ENCODE results near the gene ATP11C.
"Not testable (repeated sequence)": the region's sequence is repeated elsewhere in the genome, so short reads cannot be mapped to it uniquely, and the experiment has no call there.

Gene ATP11C

DNA sequence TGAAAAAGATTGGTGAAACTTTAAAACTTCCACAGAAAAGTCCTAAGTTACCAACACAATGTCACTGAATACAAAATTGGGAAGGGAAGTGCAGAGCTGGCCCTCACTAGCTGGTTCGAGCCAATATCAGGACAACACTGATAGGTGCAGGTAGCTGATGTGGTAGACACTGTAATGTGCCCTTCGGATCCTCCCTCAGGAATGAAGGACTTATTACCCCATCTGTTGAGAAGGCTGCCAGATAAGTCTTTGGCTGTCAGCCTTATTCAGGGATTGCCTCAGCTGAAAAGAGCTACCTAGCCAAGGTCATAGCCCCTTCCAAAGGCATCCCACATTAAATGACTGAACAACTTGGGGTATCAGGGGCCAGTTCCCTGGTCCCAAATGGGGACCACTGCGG, 230.2 kb downstream of the ATP11C start:
- no peak for DNase-seq

DNA sequence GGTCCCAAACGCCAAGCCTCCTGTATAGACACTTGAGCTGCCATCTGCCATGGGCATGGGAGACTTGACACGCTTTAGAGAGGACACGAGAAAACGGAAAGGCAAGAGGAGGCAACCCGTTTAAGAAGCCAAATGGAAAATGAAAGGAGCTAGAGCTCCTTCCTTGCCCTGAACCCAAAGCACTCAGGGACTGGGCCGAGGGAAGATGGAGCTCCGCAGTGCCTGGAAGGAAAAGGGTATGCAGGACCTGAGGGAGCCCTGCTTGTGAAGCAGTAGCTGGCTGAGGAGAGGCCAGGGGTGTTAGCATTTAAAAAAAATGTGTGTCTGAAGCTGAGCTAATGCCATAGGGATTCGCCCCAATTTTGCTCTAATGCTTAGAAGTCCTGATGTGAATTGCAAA, 239.9 kb downstream of the ATP11C start:
- no peak for DNase-seq

DNA sequence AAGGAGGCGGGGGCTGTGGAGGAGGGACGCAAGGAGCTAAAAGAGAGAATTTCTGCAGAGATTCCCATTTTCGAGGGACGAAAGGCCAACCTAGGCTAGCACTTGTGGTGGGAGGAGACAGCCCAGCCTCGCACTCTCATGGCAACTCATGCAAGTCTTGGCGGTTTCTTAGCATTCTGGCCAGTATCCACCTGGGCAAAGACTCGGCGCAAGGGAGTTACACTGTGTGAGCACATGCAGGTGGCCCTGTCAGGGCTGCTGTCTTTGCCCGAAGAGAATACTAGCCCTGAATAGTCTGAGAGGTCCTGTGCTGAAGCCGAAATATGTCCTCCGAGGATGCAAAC, 240.4 kb downstream of the ATP11C start:
- DNase-seq = no peak

DNA sequence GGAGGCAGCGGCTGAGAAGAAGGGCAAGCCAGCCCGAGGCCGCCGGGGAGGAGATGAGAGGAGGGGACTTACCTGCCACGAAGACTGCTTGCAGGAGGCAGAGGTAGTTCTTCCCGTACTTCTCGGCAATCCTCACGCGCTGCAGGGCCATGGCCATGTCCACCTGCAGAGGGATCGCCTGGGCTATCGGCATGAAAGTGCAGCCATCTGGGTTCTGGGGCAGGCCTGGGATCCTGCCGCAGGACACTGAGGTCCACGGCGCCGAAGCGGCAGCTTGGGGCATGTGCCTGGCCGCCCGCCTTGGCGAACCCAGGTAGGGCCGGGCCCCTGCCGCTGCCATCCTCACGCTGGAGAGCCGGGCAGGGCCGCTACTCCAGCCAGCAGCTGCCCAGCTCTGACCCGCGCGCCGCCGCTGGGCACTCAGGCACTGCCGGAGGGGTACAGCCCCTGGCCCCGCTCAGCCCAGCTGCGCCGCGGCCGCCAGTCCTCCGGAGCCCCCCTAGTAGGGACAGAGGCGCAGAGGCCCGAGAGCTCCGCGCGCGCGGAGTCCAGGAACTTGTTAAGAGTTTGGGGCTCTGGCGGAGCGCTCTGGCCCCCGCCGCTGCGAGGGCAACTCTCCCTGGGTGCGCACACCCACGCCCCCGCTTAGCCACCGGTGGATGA, 240.9 kb downstream of the ATP11C start:
- DNase-seq = no peak

DNA sequence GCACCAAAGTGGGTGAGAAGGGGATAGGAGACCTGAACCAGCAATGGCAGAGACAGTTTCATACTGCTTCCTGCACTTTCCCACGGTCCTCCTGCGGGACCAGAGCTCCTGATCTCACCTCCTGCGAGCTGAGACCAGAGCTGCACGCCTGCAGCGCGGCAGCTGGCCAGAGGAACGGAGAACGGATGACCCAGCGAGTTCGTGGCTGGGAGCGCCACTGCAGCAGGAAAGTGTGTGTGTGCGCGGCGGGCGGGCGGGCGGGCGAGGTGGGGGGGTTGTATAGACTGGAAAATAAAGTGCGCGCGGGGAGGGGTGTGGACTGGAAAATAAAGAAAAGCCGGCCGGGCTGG, 241.4 kb downstream of the ATP11C start:
- DNase-seq = peak; percentile 24

DNA sequence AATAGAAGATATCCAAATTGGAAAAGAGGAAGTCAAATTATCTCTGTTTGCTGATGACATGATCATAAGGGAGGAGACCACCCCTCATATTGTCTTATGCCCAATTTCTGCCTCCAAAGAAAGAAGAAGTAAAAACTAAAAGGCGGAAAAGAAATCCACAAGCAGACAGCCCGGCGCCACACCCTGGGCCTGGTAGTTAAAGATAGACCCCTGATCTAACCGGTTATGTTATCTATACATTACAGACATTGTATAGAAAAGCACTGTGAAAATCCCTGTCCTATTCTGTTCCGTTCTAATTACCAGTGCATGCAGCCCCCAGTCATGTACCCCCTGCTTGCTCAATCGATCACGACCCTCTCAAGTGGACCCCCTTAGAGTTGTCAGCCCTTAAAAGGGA, 247.7 kb downstream of the ATP11C start:
- DNase-seq = not testable (repeated sequence)

DNA sequence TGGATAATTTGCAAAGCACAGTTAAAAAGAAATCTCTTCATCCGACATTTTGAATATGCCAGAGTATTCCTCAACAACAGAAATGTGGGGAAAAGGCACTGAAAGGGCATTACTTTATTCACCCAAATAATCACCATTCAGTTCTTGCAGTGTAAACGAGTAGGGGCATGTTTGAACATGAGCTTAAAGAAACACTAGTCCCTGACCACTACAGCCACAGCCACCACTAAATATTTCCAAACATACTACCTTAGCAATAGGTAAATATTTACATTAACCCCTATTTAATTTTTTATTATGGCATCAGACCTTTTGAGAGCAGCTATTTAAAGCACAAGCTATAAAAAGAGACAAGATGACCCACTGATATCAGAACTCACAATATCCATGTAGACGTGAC, 252.5 kb downstream of the ATP11C start:
- no peak for DNase-seq

Measured in femur (tissue), 1 donor.